WTC11 (cell line): ENCODE data around the gene SGMS1.

Experiments
- CTCF ChIP-seq: fragments of 200-600 bp; IDR thresholded peaks from 2 replicates; pipeline ENCODE4 v1.8.0; 2022; ENCODE audit warnings: antibody characterized with exemption
- FOXP1 ChIP-seq: sonication (generic); formaldehyde crosslinking; IDR thresholded peaks from 2 replicates; pipeline ENCODE4 v1.8.0; 2022; ENCODE audit warnings: missing genetic modification reagents, mild to moderate bottlenecking, moderate library complexity, borderline replicate concordance
- FOXP4 ChIP-seq: sonication (generic); formaldehyde crosslinking; IDR thresholded peaks from 2 replicates; pipeline ENCODE4 v1.8.0; 2022; ENCODE audit warnings: mild to moderate bottlenecking, missing genetic modification reagents
- IRF2 ChIP-seq: sonication (generic); formaldehyde crosslinking; IDR thresholded peaks from 2 replicates; pipeline ENCODE4 v1.8.0; 2022; ENCODE audit warnings: low read depth, missing genetic modification reagents, borderline replicate concordance
- MAX ChIP-seq: sonication (generic); formaldehyde crosslinking; IDR thresholded peaks from 2 replicates; pipeline ENCODE4 v1.8.0; 2022; ENCODE audit warnings: mild to moderate bottlenecking, missing genetic modification reagents
- TEAD1 ChIP-seq: sonication (generic); formaldehyde crosslinking; IDR thresholded peaks from 2 replicates; pipeline ENCODE4 v1.8.0; 2022; ENCODE audit warnings: mild to moderate bottlenecking, missing genetic modification reagents
- ZNF138 ChIP-seq: sonication (generic); formaldehyde crosslinking; conservative IDR thresholded peaks from 2 replicates; pipeline ENCODE4 v1.8.1; 2022; ENCODE audit warnings: mild to moderate bottlenecking, moderate library complexity, missing genetic modification reagents
- TF ChIP-seq, protein P1 (sequence below): sonication (generic); formaldehyde crosslinking; IDR thresholded peaks from 2 replicates; pipeline ENCODE4 v1.8.1; 2023; ENCODE audit warnings: mild to moderate bottlenecking, missing genetic modification reagents, moderate library complexity
- TF ChIP-seq, protein P2 (sequence below): sonication (generic); formaldehyde crosslinking; IDR thresholded peaks from 2 replicates; pipeline ENCODE4 v1.8.1; 2023; ENCODE audit warnings: mild to moderate bottlenecking, missing genetic modification reagents
- TF ChIP-seq, protein P3 (sequence below): fragments of 250-450 bp; sonication (Bioruptor Pico); IDR thresholded peaks from 2 replicates; pipeline ENCODE4 v2.1.2; 2022; ENCODE audit warnings: mild to moderate bottlenecking, moderate library complexity

- no peak for TF ChIP-seq CTCF
- TF ChIP-seq TEAD1 (CRISPR knock-in tag): no peak
- TF ChIP-seq, protein P1, sequence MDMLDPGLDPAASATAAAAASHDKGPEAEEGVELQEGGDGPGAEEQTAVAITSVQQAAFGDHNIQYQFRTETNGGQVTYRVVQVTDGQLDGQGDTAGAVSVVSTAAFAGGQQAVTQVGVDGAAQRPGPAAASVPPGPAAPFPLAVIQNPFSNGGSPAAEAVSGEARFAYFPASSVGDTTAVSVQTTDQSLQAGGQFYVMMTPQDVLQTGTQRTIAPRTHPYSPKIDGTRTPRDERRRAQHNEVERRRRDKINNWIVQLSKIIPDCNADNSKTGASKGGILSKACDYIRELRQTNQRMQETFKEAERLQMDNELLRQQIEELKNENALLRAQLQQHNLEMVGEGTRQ: no peak
- no peak for TF ChIP-seq MAX (CRISPR knock-in tag)
- TF ChIP-seq, protein P2, sequence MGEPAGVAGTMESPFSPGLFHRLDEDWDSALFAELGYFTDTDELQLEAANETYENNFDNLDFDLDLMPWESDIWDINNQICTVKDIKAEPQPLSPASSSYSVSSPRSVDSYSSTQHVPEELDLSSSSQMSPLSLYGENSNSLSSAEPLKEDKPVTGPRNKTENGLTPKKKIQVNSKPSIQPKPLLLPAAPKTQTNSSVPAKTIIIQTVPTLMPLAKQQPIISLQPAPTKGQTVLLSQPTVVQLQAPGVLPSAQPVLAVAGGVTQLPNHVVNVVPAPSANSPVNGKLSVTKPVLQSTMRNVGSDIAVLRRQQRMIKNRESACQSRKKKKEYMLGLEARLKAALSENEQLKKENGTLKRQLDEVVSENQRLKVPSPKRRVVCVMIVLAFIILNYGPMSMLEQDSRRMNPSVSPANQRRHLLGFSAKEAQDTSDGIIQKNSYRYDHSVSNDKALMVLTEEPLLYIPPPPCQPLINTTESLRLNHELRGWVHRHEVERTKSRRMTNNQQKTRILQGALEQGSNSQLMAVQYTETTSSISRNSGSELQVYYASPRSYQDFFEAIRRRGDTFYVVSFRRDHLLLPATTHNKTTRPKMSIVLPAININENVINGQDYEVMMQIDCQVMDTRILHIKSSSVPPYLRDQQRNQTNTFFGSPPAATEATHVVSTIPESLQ (CRISPR knock-in tag): no peak
- TF ChIP-seq, protein P3, sequence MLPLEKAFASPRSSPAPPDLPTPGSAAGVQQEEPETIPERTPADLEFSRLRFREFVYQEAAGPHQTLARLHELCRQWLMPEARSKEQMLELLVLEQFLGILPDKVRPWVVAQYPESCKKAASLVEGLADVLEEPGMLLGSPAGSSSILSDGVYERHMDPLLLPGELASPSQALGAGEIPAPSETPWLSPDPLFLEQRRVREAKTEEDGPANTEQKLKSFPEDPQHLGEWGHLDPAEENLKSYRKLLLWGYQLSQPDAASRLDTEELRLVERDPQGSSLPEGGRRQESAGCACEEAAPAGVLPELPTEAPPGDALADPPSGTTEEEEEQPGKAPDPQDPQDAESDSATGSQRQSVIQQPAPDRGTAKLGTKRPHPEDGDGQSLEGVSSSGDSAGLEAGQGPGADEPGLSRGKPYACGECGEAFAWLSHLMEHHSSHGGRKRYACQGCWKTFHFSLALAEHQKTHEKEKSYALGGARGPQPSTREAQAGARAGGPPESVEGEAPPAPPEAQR (CRISPR knock-in tag): no peak
- no peak for TF ChIP-seq FOXP1 (CRISPR knock-in tag)
- TF ChIP-seq FOXP4 (CRISPR knock-in tag): no peak
- no peak for TF ChIP-seq ZNF138 (CRISPR knock-in tag)
- no peak for TF ChIP-seq IRF2
These were observed 192.0 kb downstream of the SGMS1 start for GRCh38 chr10:50431791-50432190.
